ENCODE results near the gene OR13J1.

OR13J1 gene

GRCh38 chr9:35829764-35830096 lies 40.5 kb downstream of the OR13J1 start:
- DNase-seq, result no peak

- peak; percentile 83 to 93 (median 90) for DNase-seq
Observed at GRCh38 chr9:35829084-35829763, 41.0 kb downstream of the OR13J1 start, which contains the start of gene TMEM8B. TMEM8B (plus strand) TSS chr9:35829228; CDS start chr9:35829448, 220 bp downstream.

- no peak for DNase-seq
Observed at GRCh38 chr9:35828716-35829083, 41.5 kb downstream of the OR13J1 start, which contains the start of gene FAM221B. FAM221B (minus strand) TSS chr9:35828732; CDS start chr9:35826161, 2,571 bp downstream.

- DNase-seq, result no peak
Observed at GRCh38 chr9:35827486-35827885, 42.7 kb downstream of the OR13J1 start.

GRCh38 chr9:35826071-35826701 lies 44.0 kb downstream of the OR13J1 start:
- DNase-seq, result no peak

GRCh38 chr9:35822926-35823325 lies 47.3 kb downstream of the OR13J1 start:
- DNase-seq, result no peak

- DNase-seq, result no peak
Observed at GRCh38 chr9:35820076-35820475, 50.1 kb downstream of the OR13J1 start.
